HepG2 (cell line): ENCODE data around the gene SIVA1. TPM values are rescaled to one million over a fixed set of nuclear protein-coding genes. Genes with fewer than 3 reads are reported as not detected.
A peak's percentile ranks its signal among the peaks of the same experiment; 100 is the strongest.

ENCODE experiments used
- ELF3 ChIP-seq: IDR thresholded peaks from 2 replicates; pipeline ENCODE4 v1.6.1; 2016; ENCODE audit warnings: missing genetic modification reagents, missing compliant biosample characterization
- ESRRA ChIP-seq: sonication (generic); formaldehyde crosslinking; IDR thresholded peaks from 2 replicates; pipeline ENCODE4 v1.5.1; 2020; ENCODE audit warnings: mild to moderate bottlenecking, low read depth, missing genetic modification reagents
- GLI4 ChIP-seq: sonication (generic); formaldehyde crosslinking; IDR thresholded peaks from 2 replicates; pipeline ENCODE4 v1.5.1; 2020; ENCODE audit warnings: missing genetic modification reagents, mild to moderate bottlenecking, moderate library complexity, borderline replicate concordance
- RFXAP ChIP-seq: sonication (generic); formaldehyde crosslinking; IDR thresholded peaks from 2 replicates; pipeline ENCODE4 v1.4.0; 2020; ENCODE audit warnings: missing genetic modification reagents, borderline replicate concordance
- ZNF558 ChIP-seq: sonication (generic); formaldehyde crosslinking; IDR thresholded peaks from 2 replicates; pipeline ENCODE4 v1.9.0; 2022; ENCODE audit warnings: mild to moderate bottlenecking, missing genetic modification reagents, borderline replicate concordance
- ZNF563 ChIP-seq: sonication (generic); formaldehyde crosslinking; IDR thresholded peaks from 2 replicates; pipeline ENCODE4 v1.8.0; 2022; ENCODE audit warnings: mild to moderate bottlenecking, moderate library complexity, missing genetic modification reagents
- ZNF670 ChIP-seq: sonication (generic); formaldehyde crosslinking; IDR thresholded peaks from 2 replicates; pipeline ENCODE4 v1.8.0; 2022; ENCODE audit warnings: mild to moderate bottlenecking, missing genetic modification reagents, borderline replicate concordance
- ZNF746 ChIP-seq: sonication (generic); formaldehyde crosslinking; IDR thresholded peaks from 2 replicates; pipeline ENCODE4 v1.8.0; 2022; ENCODE audit warnings: mild to moderate bottlenecking, missing genetic modification reagents
- polyA plus RNA-seq, 8 experiments: library from polyadenylated mRNA; depleted of rRNA in 3 of 8; stranded (reverse) in 7 of 8; unstranded in 1 of 8; fragments of >200 nt; fragmentation: Illumina TruSeq in 4 of 8; extraction: Trizol in 4 of 8; gene quantifications; 2 replicates each; pipeline versions ENCODE4 v1.2.1 to v1.2.3, GENCODE V29; 2011 to 2016; ENCODE audit warnings: low read depth in 4 of 8, missing spikeins in 1 of 8, mixed read lengths in 1 of 8; ENCODE audit not compliant: insufficient read depth in 1 of 8
- total RNA-seq, 5 experiments: library from RNA; depleted of rRNA; stranded (reverse); fragments of >200 nt; fragmentation: Illumina TruSeq; extraction: Trizol; gene quantifications; 2 replicates each; pipeline ENCODE4 v1.2.3, GENCODE V29; 2016; ENCODE audit warnings: low read depth in 1 of 5
- TF ChIP-seq, protein P1 (sequence below), 2 experiments: fragments of 450-650 bp in 1 of 2; sonication (generic) in 1 of 2; formaldehyde crosslinking; IDR thresholded peaks; 2 replicates each; pipeline versions ENCODE4 v1.5.0 to v1.8.0; 2020 to 2022; ENCODE audit warnings: mild to moderate bottlenecking in 1 of 2, missing genetic modification reagents in 1 of 2
- TF ChIP-seq, protein P2 (sequence below): sonication (generic); formaldehyde crosslinking; IDR thresholded peaks from 2 replicates; pipeline ENCODE4 v1.4.0; 2020; ENCODE audit warnings: low read depth, mild to moderate bottlenecking, missing genetic modification reagents
- TF ChIP-seq, protein P3 (sequence below): sonication (generic); formaldehyde crosslinking; IDR thresholded peaks from 2 replicates; pipeline ENCODE4 v1.8.0; 2022; ENCODE audit warnings: missing genetic modification reagents, mild to moderate bottlenecking, moderate library complexity, borderline replicate concordance
- TF ChIP-seq, protein P4 (sequence below): IDR thresholded peaks from 2 replicates; pipeline ENCODE4 v1.6.1; 2016
- TF ChIP-seq, protein P5 (sequence below): sonication (generic); formaldehyde crosslinking; IDR thresholded peaks from 2 replicates; pipeline ENCODE4 v1.4.0; 2020; ENCODE audit warnings: missing genetic modification reagents
- TF ChIP-seq, protein P6 (sequence below): sonication (generic); formaldehyde crosslinking; IDR thresholded peaks from 2 replicates; pipeline ENCODE4 v1.5.1; 2020; ENCODE audit warnings: mild to moderate bottlenecking, missing genetic modification reagents, moderate library complexity
- TF ChIP-seq, protein P7 (sequence below): IDR thresholded peaks from 2 replicates; pipeline ENCODE4 v1.6.1; 2016; ENCODE audit warnings: mild to moderate bottlenecking

SIVA1 gene
- total and polyA plus RNA-seq, 2 of the 13 experiments (the other 11 are each of a cell fraction or from before 2014, with no cell fraction given) = 123 to 186 TPM

DNA sequence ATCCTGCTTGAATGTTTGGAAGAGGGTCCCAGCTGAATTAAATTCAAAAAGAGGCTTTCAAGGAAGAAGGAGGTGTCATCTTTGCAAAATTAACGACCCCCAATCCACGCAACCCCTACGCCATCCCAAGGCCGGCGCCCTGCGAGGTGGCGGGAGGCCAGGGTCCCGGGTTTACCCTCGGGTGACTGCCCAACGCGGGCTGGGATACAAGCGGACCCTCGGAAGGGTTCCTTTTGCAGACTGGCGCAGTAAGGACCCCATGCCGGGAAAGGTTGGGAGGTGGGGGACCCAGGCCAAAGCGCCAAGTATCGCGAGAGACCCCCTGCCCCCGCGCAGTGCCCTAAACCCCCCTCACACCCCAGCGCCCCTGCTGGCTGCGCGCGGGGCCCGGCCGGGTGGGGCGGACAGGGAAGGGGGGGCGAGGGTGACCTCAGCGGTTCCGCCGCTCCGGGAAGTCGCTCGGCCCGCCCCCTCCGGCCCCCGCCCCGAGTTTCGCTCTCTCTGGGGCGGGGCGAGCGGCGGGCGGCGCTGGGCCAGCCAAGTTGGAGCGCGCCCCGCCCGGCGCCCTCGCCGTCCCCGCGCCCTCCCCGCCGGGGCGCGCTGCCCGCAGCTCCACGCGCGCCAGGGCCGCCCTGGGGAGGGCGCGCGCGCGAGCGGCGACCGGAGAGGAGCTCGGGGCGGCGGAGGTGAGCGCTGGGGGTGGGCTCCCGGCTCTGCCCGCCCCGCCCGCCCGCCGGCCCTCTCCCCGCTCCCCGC is 47.2 kb downstream of the SIVA1 start (continued):
- TF ChIP-seq ZNF746 (CRISPR knock-in tag) (peak; percentile 90), RFXAP (CRISPR knock-in tag) (no peak), ELF3 (CRISPR knock-in tag) (peak; percentile 43; the same call in 1 of the 2 replicates), ESRRA (CRISPR knock-in tag) (no peak), ZNF563 (CRISPR knock-in tag) (peak; percentile 30; the same call in 1 of the 2 replicates), GLI4 (CRISPR knock-in tag) (0 out of 2 replicates have a peak, but pooled peaks have one; percentile 6), ZNF670 (CRISPR knock-in tag) (0 out of 2 replicates have a peak, but pooled peaks have one; percentile 53), ZNF558 (CRISPR knock-in tag) (no peak)
- TF ChIP-seq, protein P1, sequence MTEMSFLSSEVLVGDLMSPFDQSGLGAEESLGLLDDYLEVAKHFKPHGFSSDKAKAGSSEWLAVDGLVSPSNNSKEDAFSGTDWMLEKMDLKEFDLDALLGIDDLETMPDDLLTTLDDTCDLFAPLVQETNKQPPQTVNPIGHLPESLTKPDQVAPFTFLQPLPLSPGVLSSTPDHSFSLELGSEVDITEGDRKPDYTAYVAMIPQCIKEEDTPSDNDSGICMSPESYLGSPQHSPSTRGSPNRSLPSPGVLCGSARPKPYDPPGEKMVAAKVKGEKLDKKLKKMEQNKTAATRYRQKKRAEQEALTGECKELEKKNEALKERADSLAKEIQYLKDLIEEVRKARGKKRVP (CRISPR knock-in tag; IDR thresholded peaks at IDR 0.05) = 0 out of 4 replicates have a peak, but pooled peaks of 1 of the 2 experiments have one; percentile 24
- TF ChIP-seq, protein P2, sequence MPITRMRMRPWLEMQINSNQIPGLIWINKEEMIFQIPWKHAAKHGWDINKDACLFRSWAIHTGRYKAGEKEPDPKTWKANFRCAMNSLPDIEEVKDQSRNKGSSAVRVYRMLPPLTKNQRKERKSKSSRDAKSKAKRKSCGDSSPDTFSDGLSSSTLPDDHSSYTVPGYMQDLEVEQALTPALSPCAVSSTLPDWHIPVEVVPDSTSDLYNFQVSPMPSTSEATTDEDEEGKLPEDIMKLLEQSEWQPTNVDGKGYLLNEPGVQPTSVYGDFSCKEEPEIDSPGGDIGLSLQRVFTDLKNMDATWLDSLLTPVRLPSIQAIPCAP (CRISPR knock-in tag) = no peak
- TF ChIP-seq, protein P3, sequence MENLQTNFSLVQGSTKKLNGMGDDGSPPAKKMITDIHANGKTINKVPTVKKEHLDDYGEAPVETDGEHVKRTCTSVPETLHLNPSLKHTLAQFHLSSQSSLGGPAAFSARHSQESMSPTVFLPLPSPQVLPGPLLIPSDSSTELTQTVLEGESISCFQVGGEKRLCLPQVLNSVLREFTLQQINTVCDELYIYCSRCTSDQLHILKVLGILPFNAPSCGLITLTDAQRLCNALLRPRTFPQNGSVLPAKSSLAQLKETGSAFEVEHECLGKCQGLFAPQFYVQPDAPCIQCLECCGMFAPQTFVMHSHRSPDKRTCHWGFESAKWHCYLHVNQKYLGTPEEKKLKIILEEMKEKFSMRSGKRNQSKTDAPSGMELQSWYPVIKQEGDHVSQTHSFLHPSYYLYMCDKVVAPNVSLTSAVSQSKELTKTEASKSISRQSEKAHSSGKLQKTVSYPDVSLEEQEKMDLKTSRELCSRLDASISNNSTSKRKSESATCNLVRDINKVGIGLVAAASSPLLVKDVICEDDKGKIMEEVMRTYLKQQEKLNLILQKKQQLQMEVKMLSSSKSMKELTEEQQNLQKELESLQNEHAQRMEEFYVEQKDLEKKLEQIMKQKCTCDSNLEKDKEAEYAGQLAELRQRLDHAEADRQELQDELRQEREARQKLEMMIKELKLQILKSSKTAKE (CRISPR knock-in tag) = no peak
- TF ChIP-seq, protein P4, sequence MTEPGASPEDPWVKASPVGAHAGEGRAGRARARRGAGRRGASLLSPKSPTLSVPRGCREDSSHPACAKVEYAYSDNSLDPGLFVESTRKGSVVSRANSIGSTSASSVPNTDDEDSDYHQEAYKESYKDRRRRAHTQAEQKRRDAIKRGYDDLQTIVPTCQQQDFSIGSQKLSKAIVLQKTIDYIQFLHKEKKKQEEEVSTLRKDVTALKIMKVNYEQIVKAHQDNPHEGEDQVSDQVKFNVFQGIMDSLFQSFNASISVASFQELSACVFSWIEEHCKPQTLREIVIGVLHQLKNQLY (CRISPR knock-in tag) = 0 out of 2 replicates have a peak, but pooled peaks have one; percentile 38
- TF ChIP-seq, protein P5, sequence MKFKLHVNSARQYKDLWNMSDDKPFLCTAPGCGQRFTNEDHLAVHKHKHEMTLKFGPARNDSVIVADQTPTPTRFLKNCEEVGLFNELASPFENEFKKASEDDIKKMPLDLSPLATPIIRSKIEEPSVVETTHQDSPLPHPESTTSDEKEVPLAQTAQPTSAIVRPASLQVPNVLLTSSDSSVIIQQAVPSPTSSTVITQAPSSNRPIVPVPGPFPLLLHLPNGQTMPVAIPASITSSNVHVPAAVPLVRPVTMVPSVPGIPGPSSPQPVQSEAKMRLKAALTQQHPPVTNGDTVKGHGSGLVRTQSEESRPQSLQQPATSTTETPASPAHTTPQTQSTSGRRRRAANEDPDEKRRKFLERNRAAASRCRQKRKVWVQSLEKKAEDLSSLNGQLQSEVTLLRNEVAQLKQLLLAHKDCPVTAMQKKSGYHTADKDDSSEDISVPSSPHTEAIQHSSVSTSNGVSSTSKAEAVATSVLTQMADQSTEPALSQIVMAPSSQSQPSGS (CRISPR knock-in tag) = 0 out of 2 replicates have a peak, but pooled peaks have one; percentile 51
- TF ChIP-seq, protein P6, sequence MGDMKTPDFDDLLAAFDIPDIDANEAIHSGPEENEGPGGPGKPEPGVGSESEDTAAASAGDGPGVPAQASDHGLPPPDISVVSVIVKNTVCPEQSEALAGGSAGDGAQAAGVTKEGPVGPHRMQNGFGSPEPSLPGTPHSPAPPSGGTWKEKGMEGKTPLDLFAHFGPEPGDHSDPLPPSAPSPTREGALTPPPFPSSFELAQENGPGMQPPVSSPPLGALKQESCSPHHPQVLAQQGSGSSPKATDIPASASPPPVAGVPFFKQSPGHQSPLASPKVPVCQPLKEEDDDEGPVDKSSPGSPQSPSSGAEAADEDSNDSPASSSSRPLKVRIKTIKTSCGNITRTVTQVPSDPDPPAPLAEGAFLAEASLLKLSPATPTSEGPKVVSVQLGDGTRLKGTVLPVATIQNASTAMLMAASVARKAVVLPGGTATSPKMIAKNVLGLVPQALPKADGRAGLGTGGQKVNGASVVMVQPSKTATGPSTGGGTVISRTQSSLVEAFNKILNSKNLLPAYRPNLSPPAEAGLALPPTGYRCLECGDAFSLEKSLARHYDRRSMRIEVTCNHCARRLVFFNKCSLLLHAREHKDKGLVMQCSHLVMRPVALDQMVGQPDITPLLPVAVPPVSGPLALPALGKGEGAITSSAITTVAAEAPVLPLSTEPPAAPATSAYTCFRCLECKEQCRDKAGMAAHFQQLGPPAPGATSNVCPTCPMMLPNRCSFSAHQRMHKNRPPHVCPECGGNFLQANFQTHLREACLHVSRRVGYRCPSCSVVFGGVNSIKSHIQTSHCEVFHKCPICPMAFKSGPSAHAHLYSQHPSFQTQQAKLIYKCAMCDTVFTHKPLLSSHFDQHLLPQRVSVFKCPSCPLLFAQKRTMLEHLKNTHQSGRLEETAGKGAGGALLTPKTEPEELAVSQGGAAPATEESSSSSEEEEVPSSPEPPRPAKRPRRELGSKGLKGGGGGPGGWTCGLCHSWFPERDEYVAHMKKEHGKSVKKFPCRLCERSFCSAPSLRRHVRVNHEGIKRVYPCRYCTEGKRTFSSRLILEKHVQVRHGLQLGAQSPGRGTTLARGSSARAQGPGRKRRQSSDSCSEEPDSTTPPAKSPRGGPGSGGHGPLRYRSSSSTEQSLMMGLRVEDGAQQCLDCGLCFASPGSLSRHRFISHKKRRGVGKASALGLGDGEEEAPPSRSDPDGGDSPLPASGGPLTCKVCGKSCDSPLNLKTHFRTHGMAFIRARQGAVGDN (CRISPR knock-in tag) = peak; percentile 54
- TF ChIP-seq, protein P7, sequence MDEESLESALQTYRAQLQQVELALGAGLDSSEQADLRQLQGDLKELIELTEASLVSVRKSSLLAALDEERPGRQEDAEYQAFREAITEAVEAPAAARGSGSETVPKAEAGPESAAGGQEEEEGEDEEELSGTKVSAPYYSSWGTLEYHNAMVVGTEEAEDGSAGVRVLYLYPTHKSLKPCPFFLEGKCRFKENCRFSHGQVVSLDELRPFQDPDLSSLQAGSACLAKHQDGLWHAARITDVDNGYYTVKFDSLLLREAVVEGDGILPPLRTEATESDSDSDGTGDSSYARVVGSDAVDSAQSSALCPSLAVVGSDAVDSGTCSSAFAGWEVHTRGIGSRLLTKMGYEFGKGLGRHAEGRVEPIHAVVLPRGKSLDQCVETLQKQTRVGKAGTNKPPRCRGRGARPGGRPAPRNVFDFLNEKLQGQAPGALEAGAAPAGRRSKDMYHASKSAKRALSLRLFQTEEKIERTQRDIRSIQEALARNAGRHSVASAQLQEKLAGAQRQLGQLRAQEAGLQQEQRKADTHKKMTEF (CRISPR knock-in tag) = peak; percentile 22; the same call in 1 of the 2 replicates
